BLaER1 treated with 17β-estradiol and CSF1 and Interleukin-3, amounts not matched to agents 10 nM and 100 nM (cell line): ENCODE measurements around the gene KCNJ1.

Experiments
- H3K27ac ChIP-seq, 11 experiments: shearing (Covaris generic); formaldehyde crosslinking; 2 replicates each; pipeline ENCODE4 v1.8.1; 2022
- H3K27me3 ChIP-seq, 11 experiments: shearing (Covaris generic); formaldehyde crosslinking; 2 replicates each; pipeline ENCODE4 v1.8.1; 2022
- H3K36me3 ChIP-seq, 11 experiments: shearing (Covaris generic); formaldehyde crosslinking; 2 replicates each; pipeline ENCODE4 v1.8.1; 2022
- H3K4me1 ChIP-seq, 10 experiments: shearing (Covaris generic); formaldehyde crosslinking; 2 replicates each; pipeline ENCODE4 v1.8.1; 2022
- H3K4me2 ChIP-seq, 11 experiments: shearing (Covaris generic); formaldehyde crosslinking; 2 replicates each; pipeline ENCODE4 v1.8.1; 2022
- H3K4me3 ChIP-seq, 10 experiments: shearing (Covaris generic); formaldehyde crosslinking; 2 replicates each; pipeline ENCODE4 v1.8.1; 2022
- H3K9ac ChIP-seq, 11 experiments: shearing (Covaris generic); formaldehyde crosslinking; 2 replicates each; pipeline ENCODE4 v1.8.1; 2022
- H3K9me3 ChIP-seq, 11 experiments: shearing (Covaris generic); formaldehyde crosslinking; replicated peaks in 1 of 11; 2 replicates each; pipeline ENCODE4 v1.8.1; 2022
- H4K20me1 ChIP-seq, 11 experiments: shearing (Covaris generic); formaldehyde crosslinking; 2 replicates each; pipeline ENCODE4 v1.8.1; 2022
- Cebpa-rat ChIP-seq, 11 experiments: shearing (Covaris generic); IDR thresholded peaks; 2 replicates each; pipeline ENCODE4 v1.8.1; 2022

The KCNJ1 gene

DNA sequence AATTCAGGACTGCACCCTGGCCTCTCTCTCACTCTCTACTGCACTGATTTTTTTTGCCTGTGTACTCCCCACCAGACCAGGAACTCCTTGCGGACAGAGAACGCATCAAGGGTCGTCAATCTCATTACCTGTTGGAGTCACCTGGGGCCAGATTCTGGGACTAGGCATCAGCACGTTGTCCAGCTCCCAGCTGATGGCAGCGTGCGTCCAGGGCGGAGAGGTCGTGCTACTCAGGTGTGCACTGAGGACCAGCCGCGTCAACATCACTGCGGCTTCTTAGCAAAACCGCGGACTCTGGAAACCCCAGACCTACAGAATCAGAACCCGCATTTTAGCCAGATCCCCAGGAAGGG is 37.2 kb upstream of the KCNJ1 start:
- peaks cover 0 to 6% (median 0%) of the 10 kb centered on the region in 11 experiments; a peak in 1 of 22 replicates for H4K20me1 ChIP-seq
- H3K9me3 ChIP-seq: no peaks in the 10 kb centered on the region
- H3K9ac ChIP-seq: peak overlapping the region; percentile 15 to 77 (median 65); a peak in 15 of 22 replicates
- peak overlapping the region in 7 of 10 experiments; percentile 8 to 69 (median 52); a peak in 9 of 20 replicates for H3K4me3 ChIP-seq
- H3K4me2 ChIP-seq: peak overlapping the region; percentile 86 to 97 (median 92)
- peaks cover 55 to 70% (median 63%) of the 10 kb centered on the region in 10 experiments for H3K4me1 ChIP-seq
- H3K27ac ChIP-seq: peak overlapping the region in 9 of 11 experiments; percentile 30 to 90 (median 67); a peak in 12 of 22 replicates
- H3K27me3 ChIP-seq: peaks cover 0 to 4% (median 0%) of the 10 kb centered on the region in 11 experiments; a peak in 3 of 22 replicates
- TF ChIP-seq Cebpa-rat (IDR thresholded peaks at IDR 0.05): no peak
- H3K36me3 ChIP-seq: peaks cover 0 to 11% (median 0%) of the 10 kb centered on the region in 11 experiments; a peak in 1 of 22 replicates

DNA sequence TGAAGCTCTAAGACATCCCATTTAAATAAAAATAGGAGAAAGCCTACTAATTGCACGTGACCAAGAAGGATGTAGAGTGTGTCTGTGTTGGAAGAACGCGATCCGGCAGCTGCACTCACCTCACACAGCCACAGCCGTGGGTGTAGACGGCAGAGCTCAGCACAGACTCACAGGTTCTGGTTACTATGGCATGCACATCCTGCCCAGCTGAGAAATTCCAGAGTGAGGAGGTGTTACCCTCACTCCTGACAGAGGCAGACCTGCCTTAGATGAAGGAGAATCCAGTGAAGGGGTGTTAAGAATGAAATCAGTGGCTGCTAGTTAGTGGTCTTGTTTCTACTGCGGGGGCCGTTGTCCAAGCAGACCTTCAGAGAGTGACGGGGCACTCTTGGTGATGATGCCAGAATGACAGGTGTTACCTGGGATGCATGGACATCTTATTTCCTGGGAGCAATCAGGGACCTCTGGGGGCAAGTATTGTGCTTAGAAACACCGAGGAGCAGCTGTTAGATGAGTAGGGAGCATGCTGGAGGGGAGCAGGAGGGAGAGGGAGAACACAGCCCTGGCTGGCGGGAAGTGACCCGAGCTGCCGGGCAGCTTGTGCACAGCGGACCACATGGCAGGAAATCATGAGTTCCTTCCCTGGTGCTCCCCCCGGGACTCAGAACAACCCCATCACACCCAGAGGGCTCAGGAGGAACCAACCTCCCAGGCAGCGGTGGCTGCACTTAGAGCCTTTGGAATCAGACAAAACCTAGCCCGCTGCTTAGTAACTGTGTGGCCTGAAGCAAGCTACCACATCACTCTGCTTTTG is 36.4 kb upstream of the KCNJ1 start:
- Histone ChIP-seq H3K4me3 (peak overlapping the region in 7 of 10 experiments; percentile 8 to 69 (median 45); a peak in 5 of 20 replicates), H3K27ac (peak overlapping the region in 7 of 11 experiments; percentile 38 to 90 (median 67); a peak in 8 of 22 replicates)

DNA sequence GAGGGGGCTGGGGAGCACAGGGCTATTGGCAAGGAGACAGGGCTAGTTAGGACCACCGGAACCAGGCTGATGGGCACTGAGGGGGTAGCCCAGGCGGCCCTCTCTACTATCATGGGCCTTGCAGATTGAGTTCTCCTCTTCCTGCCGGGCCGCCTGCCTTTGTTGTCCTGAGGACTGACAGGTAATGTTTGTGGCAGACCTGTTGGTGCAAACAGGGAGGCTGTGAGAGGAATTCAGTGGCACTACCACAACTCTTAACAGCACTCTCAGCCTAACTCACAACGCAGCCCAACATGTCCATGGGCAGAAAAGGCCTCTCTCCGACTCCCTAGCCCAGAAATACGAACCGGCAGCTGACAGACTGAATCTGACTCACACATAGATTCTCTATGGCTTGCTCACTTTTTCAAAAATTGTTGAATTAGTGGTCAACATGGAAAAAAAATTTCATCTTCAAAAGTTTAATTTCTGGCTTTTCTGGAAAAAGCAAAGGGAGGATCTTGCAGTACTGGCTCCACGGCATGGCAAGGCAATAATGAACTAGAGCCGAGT is 35.5 kb upstream of the KCNJ1 start:
- Histone ChIP-seq H4K20me1 (peaks cover 0 to 6% (median 0%) of the 10 kb centered on the region in 11 experiments; a peak in 1 of 22 replicates), H3K4me3 (no peak overlapping the region), H3K36me3 (peaks cover 0 to 11% (median 0%) of the 10 kb centered on the region in 11 experiments; a peak in 1 of 22 replicates), H3K4me1 (peaks cover 38 to 59% (median 51%) of the 10 kb centered on the region in 10 experiments), H3K27me3 (peaks cover 0 to 4% (median 0%) of the 10 kb centered on the region in 11 experiments; a peak in 3 of 22 replicates), H3K9me3 (no peaks in the 10 kb centered on the region), H3K27ac (no peak overlapping the region; a peak in 1 of 22 replicates), H3K4me2 (peak overlapping the region in 9 of 11 experiments; percentile 23 to 97 (median 86); a peak in 11 of 22 replicates), H3K9ac (no peak overlapping the region)
- TF ChIP-seq Cebpa-rat (IDR thresholded peaks at IDR 0.05): no peak

More for the DNA sequence above, 36.4 kb upstream of the KCNJ1 start:
- Histone ChIP-seq H3K9me3 (no peaks in the 10 kb centered on the region), H3K4me1 (peaks cover 47 to 62% (median 57%) of the 10 kb centered on the region in 10 experiments), H3K36me3 (peaks cover 0 to 11% (median 0%) of the 10 kb centered on the region in 11 experiments; a peak in 1 of 22 replicates), H3K9ac (peak overlapping the region in 10 of 11 experiments; percentile 15 to 77 (median 40); a peak in 12 of 22 replicates), H3K4me2 (peak overlapping the region; percentile 86 to 97 (median 92)), H4K20me1 (peaks cover 0 to 6% (median 0%) of the 10 kb centered on the region in 11 experiments; a peak in 1 of 22 replicates), H3K27me3 (peaks cover 0 to 4% (median 0%) of the 10 kb centered on the region in 11 experiments; a peak in 3 of 22 replicates)
- no peak for TF ChIP-seq Cebpa-rat (IDR thresholded peaks at IDR 0.05)

DNA sequence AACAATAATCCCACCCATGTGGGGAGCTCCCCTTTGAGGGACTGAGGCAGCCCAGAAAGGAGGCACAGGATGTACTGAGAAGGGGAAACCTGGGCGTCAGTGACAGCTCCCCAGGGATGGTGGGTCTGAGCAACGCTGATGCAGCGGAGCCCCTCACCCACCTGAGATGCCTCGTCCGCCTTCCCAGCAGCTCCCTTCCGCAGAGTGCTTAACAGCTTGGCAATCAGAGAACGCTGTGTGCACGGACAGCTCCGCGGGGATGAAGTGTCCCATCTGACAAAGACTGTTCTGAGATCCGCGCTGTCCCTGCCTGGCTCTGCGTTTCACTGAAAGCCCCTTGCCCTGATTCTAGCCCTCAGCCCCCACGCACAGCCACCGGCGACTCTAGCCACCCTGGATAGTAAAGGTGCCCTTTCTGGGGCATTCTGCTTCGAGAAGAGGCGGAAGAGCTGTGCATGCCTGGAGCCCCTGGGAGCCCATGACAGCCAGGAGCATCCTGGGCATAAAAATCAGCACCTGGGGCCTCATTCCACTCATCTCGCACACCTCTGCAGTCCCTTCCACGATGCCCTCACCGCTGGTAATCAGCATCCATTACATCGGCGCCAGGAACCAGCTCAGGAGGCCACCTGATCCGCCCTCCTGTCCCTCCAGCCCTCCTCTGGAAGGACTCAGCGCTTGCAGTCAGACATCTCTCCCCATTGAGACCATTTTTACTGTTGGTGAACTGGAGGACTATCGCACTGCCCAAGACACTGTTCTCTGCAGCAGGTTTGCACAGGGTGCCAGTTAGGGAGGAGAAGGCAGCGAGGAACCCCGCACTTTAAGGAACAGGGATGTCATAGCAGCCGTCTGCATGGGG is 34.8 kb upstream of the KCNJ1 start:
- no peak for TF ChIP-seq Cebpa-rat (IDR thresholded peaks at IDR 0.05)
- H3K27ac ChIP-seq: no peak overlapping the region; a peak in 1 of 22 replicates
- H3K9ac ChIP-seq: no peak overlapping the region
- peaks cover 0 to 11% (median 0%) of the 10 kb centered on the region in 11 experiments; a peak in 1 of 22 replicates for H3K36me3 ChIP-seq
- H3K27me3 ChIP-seq: peaks cover 0 to 4% (median 0%) of the 10 kb centered on the region in 11 experiments; a peak in 3 of 22 replicates
- no peak overlapping the region for H3K4me3 ChIP-seq
- H4K20me1 ChIP-seq: peaks cover 0 to 6% (median 0%) of the 10 kb centered on the region in 11 experiments; a peak in 1 of 22 replicates
- peaks cover 31 to 53% (median 44%) of the 10 kb centered on the region in 10 experiments for H3K4me1 ChIP-seq
- H3K9me3 ChIP-seq: no peaks in the 10 kb centered on the region
- H3K4me2 ChIP-seq: peak overlapping the region in 9 of 11 experiments; percentile 2 to 97 (median 30); a peak in 11 of 22 replicates

DNA sequence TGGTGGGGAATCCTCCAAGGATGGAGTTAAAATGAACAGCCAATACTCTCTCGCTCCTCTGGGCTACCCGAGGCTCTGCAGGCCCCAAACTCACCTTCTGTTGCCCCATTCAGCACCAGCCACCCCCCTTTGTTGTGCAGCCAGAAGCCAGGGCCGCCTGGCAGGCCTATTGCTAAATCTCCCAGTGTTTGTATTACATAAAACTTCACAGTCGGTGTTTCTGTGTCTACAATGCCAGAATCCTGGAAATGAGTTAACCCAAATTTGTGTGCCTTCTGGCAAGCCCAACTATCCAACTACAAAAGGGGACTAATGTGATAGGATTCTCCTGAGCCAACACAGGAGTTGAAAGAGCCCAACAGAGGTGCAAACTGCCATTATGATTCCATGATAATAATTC is 33.4 kb upstream of the KCNJ1 start:
- no peak for TF ChIP-seq Cebpa-rat (IDR thresholded peaks at IDR 0.05)
- H3K4me3 ChIP-seq: no peak overlapping the region

DNA sequence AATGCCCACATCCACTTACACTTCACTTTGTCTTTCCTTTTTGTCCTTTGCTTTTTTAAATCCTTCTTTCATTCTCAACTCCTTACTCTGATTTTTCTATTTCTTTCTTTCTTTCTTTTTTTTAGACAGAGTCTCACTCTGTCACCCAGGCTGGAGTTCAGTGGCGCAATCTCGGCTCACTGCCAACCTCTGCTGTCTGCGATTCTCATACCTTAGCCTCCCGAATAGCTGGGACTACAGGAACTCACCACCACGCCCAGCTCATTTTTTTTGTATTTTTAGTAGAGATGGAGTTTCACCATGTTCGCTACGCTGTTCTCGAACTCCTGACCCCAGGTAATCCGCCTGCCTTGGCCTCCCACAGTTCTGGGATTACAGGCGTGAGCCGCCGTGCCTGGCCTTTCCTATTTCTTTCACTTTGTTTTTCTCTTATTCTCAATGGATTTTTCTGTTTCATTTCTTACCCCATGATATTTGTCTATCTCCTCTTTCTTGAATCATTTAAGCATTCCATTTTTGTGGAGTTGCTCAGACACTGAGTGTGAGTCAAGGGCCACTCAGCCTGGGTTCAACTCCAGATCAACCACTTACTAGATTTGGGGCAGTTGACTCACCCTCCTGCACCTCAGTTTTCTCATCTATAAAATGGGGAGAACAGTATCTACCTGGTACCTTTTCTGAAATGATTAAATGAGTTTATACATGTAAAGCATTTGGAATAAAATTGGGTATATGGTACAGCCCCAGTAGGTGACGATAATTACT is 31.7 kb upstream of the KCNJ1 start:
- no peak overlapping the region for H3K9ac ChIP-seq
- no peak overlapping the region for H3K27ac ChIP-seq
- peaks cover 17 to 38% (median 31%) of the 10 kb centered on the region in 10 experiments for H3K4me1 ChIP-seq
- H3K36me3 ChIP-seq: peaks cover 0 to 11% (median 0%) of the 10 kb centered on the region in 11 experiments; a peak in 1 of 22 replicates
- H3K9me3 ChIP-seq: no peaks in the 10 kb centered on the region
- H3K4me2 ChIP-seq: peak overlapping the region in 5 of 11 experiments; percentile 1 to 44 (median 31); a peak in 5 of 22 replicates
- H4K20me1 ChIP-seq: peaks cover 0 to 6% (median 0%) of the 10 kb centered on the region in 11 experiments; a peak in 2 of 22 replicates
- H3K4me3 ChIP-seq: no peak overlapping the region
- no peak for TF ChIP-seq Cebpa-rat (IDR thresholded peaks at IDR 0.05)
- H3K27me3 ChIP-seq: peaks cover 0 to 14% (median 0%) of the 10 kb centered on the region in 11 experiments; a peak in 8 of 22 replicates

More for the DNA sequence above, 33.4 kb upstream of the KCNJ1 start:
- Histone ChIP-seq H3K4me2 (no peak overlapping the region), H3K27me3 (peaks cover 0 to 4% (median 0%) of the 10 kb centered on the region in 11 experiments; a peak in 3 of 22 replicates), H3K27ac (no peak overlapping the region), H3K9me3 (no peaks in the 10 kb centered on the region), H3K36me3 (peaks cover 0 to 11% (median 0%) of the 10 kb centered on the region in 11 experiments; a peak in 1 of 22 replicates), H3K4me1 (peaks cover 21 to 45% (median 33%) of the 10 kb centered on the region in 10 experiments), H4K20me1 (peaks cover 0 to 6% (median 0%) of the 10 kb centered on the region in 11 experiments; a peak in 2 of 22 replicates), H3K9ac (no peak overlapping the region)

DNA sequence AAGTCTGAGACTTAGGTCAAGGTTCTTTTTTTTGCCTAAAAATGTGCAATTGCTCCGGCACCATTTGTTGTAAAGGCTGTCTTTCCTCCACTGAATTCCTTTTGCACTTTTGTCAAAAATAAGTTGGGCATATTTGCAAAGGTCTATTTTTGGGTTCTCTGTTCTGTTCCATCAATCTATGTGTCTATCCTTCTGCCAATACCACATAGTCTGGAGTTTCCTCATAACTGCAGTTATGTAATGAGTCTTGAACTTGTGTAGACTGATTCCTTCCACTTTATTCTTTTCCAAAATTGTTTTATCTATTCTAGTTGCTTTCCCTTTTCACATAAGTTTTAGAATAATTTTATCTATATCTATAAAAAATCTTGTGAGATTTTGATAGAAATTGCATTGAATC is 30.7 kb upstream of the KCNJ1 start:
- Histone ChIP-seq H3K4me1 (peaks cover 16 to 38% (median 30%) of the 10 kb centered on the region in 10 experiments), H3K4me2 (peak overlapping the region in 4 of 11 experiments; percentile 26 to 44 (median 33); a peak in 4 of 22 replicates), H3K27me3 (peaks cover 3 to 19% (median 5%) of the 10 kb centered on the region in 11 experiments; a peak in 17 of 22 replicates), H3K4me3 (no peak overlapping the region), H3K9ac (no peak overlapping the region), H3K27ac (no peak overlapping the region), H3K36me3 (peaks cover 0 to 11% (median 0%) of the 10 kb centered on the region in 11 experiments; a peak in 1 of 22 replicates), H4K20me1 (peaks cover 0 to 8% (median 0%) of the 10 kb centered on the region in 11 experiments; a peak in 2 of 22 replicates), H3K9me3 (no peaks in the 10 kb centered on the region)
- TF ChIP-seq Cebpa-rat (IDR thresholded peaks at IDR 0.05): no peak
